Measurements from ENCODE around the gene SRP54.

- TF ChIP-seq CTCF (IDR thresholded peaks at IDR 0.05) (no peak), POLR2A (IDR thresholded peaks at IDR 0.05) (no peak), POLR2AphosphoS5 (IDR thresholded peaks at IDR 0.05) (no peak)
These were observed 4.4 kb downstream of the SRP54 start for GRCh38 chr14:34987180-34987579.

Data from gastroesophageal sphincter (tissue), 3 donors.